Measurements from ENCODE around the gene KSR2. TPM values are rescaled to one million over a fixed set of nuclear protein-coding genes. Genes with fewer than 3 reads are reported as not detected.

KSR2 gene
- total RNA-seq, 4 donors from 2014 or later = 0.32 to 7.0 (median 0.60) TPM

GRCh38 chr12:117664169-117664568 is 304.6 kb downstream of the KSR2 start:
- TF ChIP-seq EP300 (IDR thresholded peaks at IDR 0.05; ENCODE audit: low read depth) (no peak), POLR2AphosphoS5 (IDR thresholded peaks at IDR 0.05) (no peak), POLR2A (IDR thresholded peaks at IDR 0.05) (no peak)
- TF ChIP-seq, protein P1, sequence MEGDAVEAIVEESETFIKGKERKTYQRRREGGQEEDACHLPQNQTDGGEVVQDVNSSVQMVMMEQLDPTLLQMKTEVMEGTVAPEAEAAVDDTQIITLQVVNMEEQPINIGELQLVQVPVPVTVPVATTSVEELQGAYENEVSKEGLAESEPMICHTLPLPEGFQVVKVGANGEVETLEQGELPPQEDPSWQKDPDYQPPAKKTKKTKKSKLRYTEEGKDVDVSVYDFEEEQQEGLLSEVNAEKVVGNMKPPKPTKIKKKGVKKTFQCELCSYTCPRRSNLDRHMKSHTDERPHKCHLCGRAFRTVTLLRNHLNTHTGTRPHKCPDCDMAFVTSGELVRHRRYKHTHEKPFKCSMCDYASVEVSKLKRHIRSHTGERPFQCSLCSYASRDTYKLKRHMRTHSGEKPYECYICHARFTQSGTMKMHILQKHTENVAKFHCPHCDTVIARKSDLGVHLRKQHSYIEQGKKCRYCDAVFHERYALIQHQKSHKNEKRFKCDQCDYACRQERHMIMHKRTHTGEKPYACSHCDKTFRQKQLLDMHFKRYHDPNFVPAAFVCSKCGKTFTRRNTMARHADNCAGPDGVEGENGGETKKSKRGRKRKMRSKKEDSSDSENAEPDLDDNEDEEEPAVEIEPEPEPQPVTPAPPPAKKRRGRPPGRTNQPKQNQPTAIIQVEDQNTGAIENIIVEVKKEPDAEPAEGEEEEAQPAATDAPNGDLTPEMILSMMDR (IDR thresholded peaks at IDR 0.05) = no peak
- DNase-seq = no peak
- H3K4me3 ChIP-seq = no peak overlapping the region
- no peaks in the 10 kb centered on the region for H3K36me3 ChIP-seq
- H3K27ac ChIP-seq = no peak overlapping the region
- WGBS, 2 donors (ENCODE audit: low coverage in 1 of 2) = 57% methylated on average over 5 of the region's 5 CpGs; no CpG with 5 or more reads in 1 of the 2 donors
- in situ Hi-C loops (cut with MboI; ENCODE audit: low pct_ligation_motif_present in 1 of 4, low pct_unique_long_range_greater_than_20kb in 1 of 4, low sequenced_read_pairs in 3 of 4) = no loop called here
- intact Hi-C loops (cut with DNase I; ENCODE audit: low total_unique reads) = no loop called here
- H3K4me1 ChIP-seq = no peaks in the 10 kb centered on the region
- no peaks in the 10 kb centered on the region for H3K9me3 ChIP-seq
- H3K27me3 ChIP-seq = no peaks in the 10 kb centered on the region

DNA sequence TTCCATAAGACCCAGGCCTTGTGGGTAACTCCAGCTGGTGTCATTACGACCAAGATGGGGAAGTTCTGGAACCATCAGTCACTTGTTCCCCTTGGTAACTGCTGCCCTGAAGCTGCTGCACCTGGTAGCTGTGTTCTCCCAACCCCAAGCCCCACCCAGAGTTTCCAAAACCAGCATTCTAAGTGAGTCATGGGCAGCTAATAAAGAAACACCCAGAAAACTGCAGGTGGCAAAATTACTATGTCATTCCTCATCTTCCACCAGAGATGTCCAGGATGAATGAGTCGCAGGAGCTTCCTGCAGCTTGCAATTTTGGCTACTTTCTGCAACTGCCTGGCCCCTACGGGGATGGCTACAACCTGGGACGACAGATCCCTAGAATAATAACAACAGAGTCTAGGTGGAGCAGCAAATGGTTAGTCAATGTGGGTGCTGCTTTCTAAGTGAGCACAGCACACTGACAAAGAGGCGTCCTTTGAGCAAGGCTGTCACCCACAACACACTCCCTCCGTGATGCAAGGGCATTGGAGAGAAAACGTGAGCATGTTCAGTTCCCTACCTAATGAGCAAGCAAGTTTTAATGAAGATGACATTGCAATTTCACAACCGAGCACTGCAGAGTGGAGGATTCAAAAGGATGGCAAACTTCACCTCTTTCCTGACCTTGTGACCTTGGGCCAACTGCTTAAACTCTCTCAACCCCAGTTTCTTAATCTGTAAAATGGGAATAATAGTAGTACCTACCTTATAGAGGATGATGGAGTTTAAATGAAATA is 306.0 kb downstream of the KSR2 start:
- no peaks in the 10 kb centered on the region for H3K36me3 ChIP-seq
- no peak for DNase-seq
- in situ Hi-C loops (cut with MboI; ENCODE audit: low pct_ligation_motif_present in 1 of 4, low pct_unique_long_range_greater_than_20kb in 1 of 4, low sequenced_read_pairs in 3 of 4) (no loop called here), intact Hi-C loops (cut with DNase I; ENCODE audit: low total_unique reads) (no loop called here)
- no peak for TF ChIP-seq POLR2A (IDR thresholded peaks at IDR 0.05)
- no peak for TF ChIP-seq EP300 (IDR thresholded peaks at IDR 0.05; ENCODE audit: low read depth)
- no peaks in the 10 kb centered on the region for H3K9me3 ChIP-seq
- 78% methylated on average over 7 of the region's 8 CpGs; no CpG with 5 or more reads in 1 of the 2 donors for WGBS, 2 donors (ENCODE audit: low coverage in 1 of 2)
- H3K27ac ChIP-seq = no peak overlapping the region
- H3K4me3 ChIP-seq = no peak overlapping the region
- H3K4me1 ChIP-seq = no peaks in the 10 kb centered on the region
- H3K27me3 ChIP-seq = no peaks in the 10 kb centered on the region

GRCh38 chr12:117662220-117662619 is 306.6 kb downstream of the KSR2 start:
- no peaks in the 10 kb centered on the region for H3K4me1 ChIP-seq
- no peak overlapping the region for H3K4me3 ChIP-seq
- WGBS, 2 donors (ENCODE audit: low coverage in 1 of 2) = 60% methylated on average over 6 of the region's 6 CpGs; no CpG with 5 or more reads in 1 of the 2 donors
- no peak for DNase-seq
- H3K27me3 ChIP-seq = no peaks in the 10 kb centered on the region
- no peak overlapping the region for H3K27ac ChIP-seq
- no peak for TF ChIP-seq EP300 (IDR thresholded peaks at IDR 0.05; ENCODE audit: low read depth)
- no peak for TF ChIP-seq POLR2AphosphoS5 (IDR thresholded peaks at IDR 0.05)
- no peak for TF ChIP-seq POLR2A (IDR thresholded peaks at IDR 0.05)
- TF ChIP-seq, protein P1 (IDR thresholded peaks at IDR 0.05) = no peak
- intact Hi-C loops (cut with DNase I; ENCODE audit: low total_unique reads) (no loop called here), in situ Hi-C loops (cut with MboI; ENCODE audit: low pct_ligation_motif_present in 1 of 4, low pct_unique_long_range_greater_than_20kb in 1 of 4, low sequenced_read_pairs in 3 of 4) (no loop called here)
- H3K9me3 ChIP-seq = no peaks in the 10 kb centered on the region
- H3K36me3 ChIP-seq = no peaks in the 10 kb centered on the region

DNA sequence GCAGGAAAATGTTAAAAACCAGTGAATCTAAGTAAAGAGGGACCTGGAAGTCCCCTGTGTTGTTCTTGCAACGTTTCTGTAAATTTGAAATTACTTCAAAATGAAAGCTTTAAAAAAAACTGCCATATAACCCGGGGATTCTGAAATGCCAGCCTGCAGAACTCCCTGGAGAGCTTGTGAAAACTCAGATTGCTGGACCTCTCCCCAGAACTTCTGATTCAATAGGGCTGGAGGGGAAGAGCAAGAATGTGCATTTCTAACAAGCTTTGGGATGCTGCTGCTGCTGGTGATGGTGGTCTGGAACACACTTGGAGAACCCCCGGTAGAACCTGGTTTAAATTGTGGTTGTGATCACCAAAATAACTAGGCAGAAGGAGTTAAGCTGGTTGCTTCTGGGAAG is 307.3 kb downstream of the KSR2 start:
- H3K9me3 ChIP-seq = no peaks in the 10 kb centered on the region
- H3K36me3 ChIP-seq = no peaks in the 10 kb centered on the region
- H3K27me3 ChIP-seq = no peaks in the 10 kb centered on the region
- in situ Hi-C loops (cut with MboI; ENCODE audit: low pct_ligation_motif_present in 1 of 4, low pct_unique_long_range_greater_than_20kb in 1 of 4, low sequenced_read_pairs in 3 of 4) = no loop called here
- no peak overlapping the region for H3K4me3 ChIP-seq
- H3K4me1 ChIP-seq = no peaks in the 10 kb centered on the region
- DNase-seq = no peak
- TF ChIP-seq POLR2A (IDR thresholded peaks at IDR 0.05) (no peak), EP300 (IDR thresholded peaks at IDR 0.05; ENCODE audit: low read depth) (no peak), POLR2AphosphoS5 (IDR thresholded peaks at IDR 0.05) (no peak)
- TF ChIP-seq, protein P1 (IDR thresholded peaks at IDR 0.05) = no peak
- H3K27ac ChIP-seq = no peak overlapping the region
- WGBS, 2 donors (ENCODE audit: low coverage in 1 of 2) = 38 to 60% methylated on average over 2 to 3 of the region's 3 CpGs
- intact Hi-C loops (cut with DNase I; ENCODE audit: low total_unique reads) = no loop called here
